HG02798 (cell line): ENCODE data around the gene ENPP3.

ENCODE experiments used
- ATAC-seq: cut with Tn5 transposase; IDR thresholded peaks from one replicate; pipeline ENCODE4 v1.9.1; 2021; ENCODE audit warnings: mild to moderate bottlenecking; ENCODE audit not compliant: unreplicated experiment, poor library complexity

The ENPP3 gene

DNA sequence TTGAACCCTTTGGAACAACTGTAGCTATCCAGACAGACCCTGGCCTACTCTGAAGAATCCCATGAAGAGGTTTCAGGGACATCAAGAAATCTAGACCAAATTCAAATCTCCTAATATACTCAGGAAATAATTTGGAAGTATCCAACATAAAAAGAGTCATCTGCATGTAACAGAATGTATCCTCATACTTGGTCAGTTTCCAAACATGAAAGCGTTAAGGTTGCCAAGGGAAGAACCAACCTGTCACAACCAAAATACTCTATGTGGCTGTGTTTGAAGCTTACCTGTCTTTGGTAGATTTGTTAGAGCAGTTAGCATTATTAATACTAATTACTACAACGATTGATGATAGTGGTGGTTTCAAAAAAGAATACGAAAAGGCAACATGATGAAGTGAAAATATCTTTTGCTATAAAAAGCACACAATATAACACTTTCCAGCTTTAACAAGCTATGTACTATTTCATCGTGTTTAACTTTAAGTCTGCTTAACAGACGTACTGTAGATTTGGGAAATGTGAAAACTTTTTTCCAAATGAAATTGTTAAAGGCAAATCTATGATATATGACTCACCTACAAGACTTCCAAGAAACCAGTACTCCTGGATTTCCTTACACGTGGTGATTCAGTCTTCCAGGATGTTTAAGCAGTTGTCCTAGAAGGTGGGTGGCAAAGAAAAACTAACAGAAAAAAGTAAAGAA, 124.1 kb downstream of the ENPP3 start:
- no peak for ATAC-seq

DNA sequence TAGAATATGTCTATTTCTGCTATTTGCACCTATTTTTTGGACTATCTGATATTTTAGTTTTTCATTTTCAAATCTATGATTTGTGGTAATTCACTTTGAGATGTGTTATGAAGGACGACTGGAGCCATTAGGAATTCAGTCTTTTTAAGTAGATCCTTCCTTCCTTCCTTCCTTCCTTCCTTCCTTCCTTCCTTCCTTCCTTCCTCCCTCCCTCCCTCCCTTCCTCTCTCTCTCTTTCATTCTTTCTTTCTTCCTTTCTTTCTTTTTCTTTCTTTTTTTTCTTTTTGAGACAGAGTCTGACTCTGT, 124.6 kb downstream of the ENPP3 start:
- no peak for ATAC-seq

DNA sequence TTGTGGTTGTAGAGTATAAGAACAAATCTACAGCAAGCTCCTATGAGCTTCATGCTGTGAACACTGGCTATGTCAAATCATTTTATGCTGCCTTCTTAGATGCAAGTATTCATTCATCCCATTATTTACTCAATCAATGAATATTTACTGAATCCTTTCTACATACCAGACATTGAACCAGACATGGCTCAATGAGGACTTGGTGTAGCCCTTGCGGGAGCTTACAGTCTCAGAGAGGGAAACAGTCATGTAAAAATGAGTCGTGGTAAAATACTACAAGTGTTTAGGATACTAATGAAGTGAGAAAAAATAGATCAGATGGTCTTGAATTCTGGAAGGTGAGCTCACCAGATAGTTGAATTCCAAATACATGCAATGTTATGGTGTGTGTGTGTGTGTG, 125.9 kb downstream of the ENPP3 start:
- no peak for ATAC-seq

DNA sequence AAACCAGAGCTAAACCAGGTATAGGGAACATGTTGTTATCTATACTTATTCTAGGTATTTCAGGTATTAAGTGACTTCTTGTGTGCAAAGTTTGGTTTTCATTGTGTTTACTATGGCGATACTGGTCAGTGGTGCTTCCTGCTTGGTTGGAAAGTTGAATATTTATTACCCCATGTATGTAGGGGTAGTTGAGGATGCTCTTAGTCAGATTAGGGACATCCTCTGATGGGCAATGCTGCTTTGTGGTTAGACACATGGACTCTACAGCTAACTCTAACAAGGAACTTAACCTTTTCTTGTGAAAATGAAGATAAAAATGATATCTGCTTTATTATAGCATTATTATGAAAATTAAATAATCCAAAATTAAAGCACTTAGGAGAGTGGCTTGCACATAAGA, 126.6 kb downstream of the ENPP3 start:
- no peak for ATAC-seq

DNA sequence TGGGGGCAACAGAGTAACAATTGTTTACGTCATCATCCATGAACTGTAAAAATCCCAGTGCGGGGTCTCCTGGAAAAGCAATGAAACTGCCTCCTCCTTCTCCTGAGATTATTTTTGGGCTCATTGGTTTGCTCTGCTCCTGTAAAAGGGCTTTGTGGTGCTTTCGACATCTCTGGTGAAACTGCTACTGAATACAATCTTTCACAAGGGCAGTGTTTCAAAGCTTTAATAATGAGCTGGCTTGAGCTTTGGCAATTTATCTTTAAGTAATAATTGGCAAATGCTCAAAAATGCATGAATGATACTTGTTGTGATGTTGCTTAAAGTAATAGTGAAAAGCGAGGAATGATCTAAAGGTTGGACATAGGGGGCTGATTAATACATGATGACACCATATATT, 127.2 kb downstream of the ENPP3 start:
- no peak for ATAC-seq

DNA sequence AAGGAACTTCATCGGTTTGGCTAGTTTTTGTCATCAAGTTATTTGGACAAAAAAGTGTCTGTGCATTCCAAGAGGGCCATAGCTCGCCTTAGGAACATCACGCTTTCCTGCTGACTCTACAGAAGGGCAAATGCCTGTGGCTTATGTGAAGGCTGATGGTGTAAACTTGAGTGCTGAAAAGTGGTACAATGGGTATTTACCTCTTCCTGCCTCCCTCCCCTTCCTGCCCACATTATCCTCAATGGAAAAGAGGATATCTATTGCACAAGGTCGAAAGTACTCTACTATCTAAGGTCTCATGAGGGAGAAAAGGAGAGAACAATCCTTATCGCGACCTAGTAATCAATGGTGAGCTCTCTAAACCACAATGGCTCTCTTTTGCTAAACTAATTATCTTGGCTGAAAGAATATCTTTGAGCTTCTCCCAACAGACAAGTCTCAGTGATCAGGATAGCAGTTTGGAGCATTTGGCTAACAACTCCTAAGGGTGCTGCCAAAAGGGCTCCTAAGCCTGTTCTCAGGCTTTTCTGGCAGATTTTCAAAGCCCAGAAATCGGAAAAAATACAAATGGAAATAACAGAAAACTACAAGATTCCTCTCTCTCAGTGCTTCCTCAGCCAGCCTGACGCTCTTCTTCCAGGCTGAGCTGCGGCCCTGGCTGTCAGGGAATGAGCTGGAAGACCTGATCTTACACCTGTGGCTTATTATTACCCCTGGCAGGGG, 128.1 kb downstream of the ENPP3 start:
- no peak for ATAC-seq

DNA sequence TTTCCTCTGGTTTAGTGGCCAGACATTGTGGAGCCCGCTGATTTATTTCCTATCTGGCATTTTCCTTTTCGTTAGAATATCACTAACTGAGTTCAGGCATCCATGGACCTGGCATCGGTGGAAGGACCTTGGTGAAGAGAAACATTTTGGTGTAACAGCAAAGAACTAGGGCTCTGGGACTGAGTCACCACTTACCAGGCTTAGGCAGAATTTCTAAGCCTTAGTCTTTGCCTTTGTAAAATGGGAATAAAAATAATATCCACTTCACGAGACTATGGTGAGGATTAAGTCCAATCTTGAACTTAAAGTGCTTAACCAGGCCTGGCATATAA, 128.7 kb downstream of the ENPP3 start:
- no peak for ATAC-seq

DNA sequence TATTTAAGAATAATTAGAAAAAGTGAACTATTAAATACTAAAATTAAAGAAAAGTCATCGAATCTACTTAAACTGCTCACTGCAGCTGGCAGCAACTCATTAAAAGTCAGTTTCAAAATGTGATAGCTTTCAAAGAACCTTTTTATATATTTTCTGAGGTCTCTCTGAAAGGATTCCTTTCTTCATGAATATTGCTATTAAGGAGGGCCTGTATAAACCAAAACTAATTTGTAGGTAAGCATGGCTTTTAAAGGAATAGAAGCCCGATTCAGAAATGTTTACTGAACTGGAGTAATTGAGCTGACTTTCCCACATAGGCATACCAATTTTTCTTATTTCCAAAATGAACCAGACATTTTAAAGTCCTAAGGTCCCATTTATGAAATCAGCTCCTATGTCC, 129.5 kb downstream of the ENPP3 start:
- ATAC-seq, result no peak

DNA sequence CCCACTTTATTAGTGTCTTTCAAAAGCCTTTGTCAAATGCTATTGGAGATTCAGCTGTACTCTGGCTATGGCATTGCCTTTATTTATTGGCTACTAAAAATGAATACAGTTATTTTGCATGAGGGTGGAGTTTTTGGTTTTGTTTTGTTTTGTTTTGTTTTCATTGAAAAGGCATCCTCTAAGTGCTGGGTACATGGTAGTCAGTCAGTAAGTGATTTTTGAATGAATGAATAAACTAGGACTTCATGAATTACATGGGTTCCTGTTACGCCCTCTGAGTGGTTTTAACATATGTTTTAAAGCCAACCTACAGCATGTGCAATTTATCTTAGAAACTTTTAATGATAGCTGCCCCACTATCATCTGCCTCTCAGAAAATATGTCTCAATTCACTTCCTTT, 131.9 kb downstream of the ENPP3 start:
- ATAC-seq, result no peak

DNA sequence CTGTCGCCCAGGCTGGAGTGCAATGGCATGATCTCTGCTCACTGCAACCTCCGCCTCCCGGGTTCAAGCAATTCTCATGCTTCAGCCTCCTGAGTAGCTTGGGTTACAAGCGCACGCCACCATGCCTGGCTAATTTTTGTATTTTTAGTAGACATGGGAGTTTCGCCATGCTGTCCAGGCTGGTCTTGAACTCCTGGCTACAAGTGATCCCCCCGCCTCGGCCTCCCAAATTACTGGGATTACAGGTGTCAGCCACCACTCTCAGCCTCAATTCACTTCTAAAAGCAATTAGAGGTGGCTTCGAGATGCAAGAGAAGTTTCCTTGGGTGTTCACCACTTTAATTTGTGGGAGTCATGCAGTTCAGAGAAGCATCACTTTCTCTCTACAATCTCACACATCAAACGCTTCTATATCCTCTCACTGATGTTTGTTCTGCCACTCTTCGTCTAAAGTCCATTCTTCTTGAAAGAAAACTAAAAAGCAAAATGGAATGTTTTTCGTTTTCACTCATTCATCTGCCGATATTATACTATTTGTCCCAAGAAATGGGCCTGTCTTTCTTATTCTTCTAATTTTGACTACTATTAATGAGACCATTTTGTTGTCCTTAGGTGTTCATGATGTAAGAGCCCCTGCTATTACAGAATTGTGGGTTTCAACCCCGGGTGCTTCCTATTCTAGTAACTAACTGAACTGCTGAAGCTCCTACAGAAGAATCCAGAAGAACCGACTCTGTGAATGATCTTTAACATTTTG, 132.5 kb downstream of the ENPP3 start:
- ATAC-seq, result no peak

DNA sequence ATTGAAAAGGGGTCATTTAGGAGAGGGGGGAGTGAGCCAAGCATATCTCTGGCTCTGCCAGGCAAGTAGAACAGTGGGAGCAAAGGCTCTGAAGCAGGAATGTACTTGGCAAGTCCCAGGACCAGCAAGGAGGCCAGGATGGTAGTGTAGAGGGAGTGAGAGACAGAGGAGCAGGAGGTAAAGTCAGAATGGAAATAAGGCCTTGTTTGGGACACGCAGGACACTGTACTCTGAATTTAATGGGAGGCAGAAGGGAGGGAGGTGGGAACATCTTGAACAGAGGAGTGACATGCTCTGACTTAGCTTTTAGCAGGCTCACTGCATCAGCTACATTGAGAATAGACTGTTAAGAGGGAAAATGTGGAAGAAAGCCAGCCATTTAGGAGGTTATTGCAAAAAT, 133.7 kb downstream of the ENPP3 start:
- ATAC-seq, result no peak

DNA sequence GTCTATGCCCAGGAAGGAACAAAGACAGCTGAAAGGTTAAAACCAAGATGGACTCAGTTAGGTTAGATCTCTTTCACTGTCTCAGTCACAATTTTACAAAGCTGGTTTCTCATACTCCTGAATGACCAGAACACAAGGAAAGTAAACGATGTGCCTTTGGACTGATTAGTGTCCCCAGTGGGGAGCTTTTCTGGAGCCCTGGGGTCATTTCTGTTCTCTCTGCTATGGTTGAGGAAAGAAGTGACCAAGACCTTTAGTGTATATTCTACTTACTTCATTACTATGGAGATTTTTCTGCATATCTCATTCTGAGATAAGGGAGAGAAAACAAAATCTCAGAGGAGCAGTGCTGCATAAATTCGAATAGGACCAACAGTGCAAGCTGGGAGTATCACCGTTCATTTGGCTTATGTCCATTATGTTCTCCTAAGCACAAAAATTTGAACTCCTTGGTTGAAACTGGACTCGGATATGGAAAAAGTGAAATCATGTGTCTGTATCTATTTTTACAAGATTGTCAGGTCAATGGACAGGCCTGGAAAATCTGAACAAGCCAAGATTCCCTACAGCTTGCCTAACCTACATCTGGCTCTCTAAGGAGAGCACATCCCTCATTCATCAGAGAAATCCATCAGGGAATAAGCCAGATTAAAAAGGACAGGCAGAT, 136.3 kb downstream of the ENPP3 start:
- no peak for ATAC-seq

DNA sequence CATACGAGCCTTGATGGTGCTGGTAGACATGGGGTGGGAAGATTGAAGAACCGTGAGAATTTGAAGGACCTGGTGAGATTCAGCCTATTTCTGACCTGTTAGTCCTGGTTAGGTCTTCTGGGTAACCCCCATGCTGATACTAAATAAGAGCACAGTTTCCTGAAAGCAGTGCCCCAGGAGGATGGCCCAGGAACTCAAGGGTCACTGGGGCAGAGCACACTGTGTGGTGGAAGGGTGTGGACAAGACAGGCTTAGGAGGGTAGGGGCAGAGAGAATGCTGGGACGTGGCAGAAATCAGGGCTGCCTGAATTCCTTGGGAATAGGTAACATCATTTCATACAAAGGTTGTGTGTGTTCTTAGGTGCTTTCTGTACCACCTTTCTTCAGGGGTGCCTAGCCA, 138.8 kb downstream of the ENPP3 start:
- ATAC-seq, result no peak

DNA sequence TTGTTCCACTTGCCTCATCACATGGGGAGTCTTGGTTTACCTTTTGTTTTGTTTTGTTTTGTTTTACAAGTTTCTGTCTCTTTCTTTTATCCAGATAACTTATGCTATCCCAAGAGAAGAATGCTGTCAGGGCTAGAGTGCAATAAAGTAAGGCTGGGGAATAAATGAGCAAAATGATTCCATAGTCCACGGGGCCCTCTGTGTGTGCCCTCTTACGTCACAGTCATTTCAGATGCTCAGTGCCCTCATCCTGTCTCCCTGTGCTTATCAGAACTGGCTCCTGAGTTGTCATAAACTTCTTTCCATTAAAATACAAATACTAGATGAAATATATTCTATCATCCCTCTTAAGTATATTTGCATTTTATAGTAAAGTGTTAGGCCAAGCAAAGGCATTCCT, 139.9 kb downstream of the ENPP3 start:
- ATAC-seq, result no peak

DNA sequence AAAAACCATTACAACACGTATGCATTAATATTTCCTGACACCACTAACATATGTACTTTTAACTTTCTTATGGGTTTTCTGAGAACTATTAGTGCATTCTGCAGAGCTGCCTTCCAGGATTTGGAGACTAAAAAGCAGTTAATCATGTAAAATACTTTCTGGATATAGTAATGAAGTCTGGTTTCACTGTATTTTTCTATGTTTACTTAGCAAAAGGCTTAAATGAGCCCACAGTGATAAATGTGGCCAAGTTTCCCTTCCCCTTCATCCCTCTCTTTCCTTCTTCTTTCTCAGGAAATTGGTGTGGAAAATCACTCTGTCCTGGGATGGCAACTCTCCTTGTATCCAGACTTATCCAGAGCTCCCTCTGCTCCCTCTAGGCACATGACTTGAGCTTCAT, 141.1 kb downstream of the ENPP3 start:
- no peak for ATAC-seq

DNA sequence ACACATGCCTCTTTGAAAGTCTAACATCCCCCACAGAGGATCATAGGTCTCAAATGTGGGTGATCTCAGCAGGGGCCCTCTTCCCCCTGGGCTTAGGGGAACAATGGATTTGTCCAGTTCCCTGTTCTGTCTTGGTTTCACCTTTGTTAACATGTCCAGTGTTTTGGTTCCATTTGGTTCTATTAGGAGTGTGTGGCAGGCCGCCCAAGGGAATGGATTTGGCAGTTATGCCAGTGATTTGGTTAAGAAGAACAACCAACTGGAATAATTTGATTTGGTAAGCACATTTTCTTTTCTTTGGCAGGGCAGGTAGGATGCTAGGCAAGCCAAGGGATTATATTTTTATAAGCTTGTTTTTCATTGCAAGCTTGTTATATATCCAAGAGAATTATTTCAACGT, 142.2 kb downstream of the ENPP3 start:
- no peak for ATAC-seq

DNA sequence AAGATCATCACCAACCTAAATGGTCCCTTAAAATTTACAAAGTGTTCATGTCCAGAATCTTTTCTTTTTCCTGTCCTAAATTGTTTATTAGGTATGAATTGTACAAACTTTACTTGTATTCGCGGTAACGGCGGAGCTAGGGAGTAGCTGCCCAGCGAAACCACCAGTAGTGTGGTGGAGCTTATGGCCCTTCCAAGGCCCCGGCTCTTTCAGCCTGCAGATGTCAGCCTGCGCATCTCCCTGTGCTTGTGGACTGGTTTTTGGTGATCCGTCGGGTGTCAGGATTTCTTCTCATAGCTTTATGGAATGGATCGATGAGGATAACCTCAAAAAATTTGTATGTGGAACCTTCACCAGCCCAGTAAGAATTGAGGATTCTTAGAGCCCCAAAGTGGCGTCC, 143.5 kb downstream of the ENPP3 start:
- ATAC-seq, result no peak

DNA sequence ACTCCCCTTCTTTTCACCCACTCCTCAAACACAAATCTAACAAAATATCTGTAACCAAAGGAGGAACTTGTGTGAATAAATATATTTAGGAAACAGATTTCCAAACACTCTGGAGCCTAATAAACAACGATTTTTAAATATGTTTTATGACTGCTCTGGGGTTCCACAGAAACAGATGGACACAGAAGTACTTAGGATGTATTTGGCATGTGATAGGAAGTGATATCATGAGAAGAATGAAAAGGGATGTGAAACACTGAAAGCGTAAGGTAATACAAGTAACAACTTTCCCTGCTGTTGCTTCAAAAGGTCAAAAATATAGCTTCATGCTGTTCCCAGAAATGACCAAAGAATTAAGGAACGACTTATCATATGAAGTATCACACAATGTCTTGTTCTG, 144.6 kb downstream of the ENPP3 start:
- no peak for ATAC-seq

DNA sequence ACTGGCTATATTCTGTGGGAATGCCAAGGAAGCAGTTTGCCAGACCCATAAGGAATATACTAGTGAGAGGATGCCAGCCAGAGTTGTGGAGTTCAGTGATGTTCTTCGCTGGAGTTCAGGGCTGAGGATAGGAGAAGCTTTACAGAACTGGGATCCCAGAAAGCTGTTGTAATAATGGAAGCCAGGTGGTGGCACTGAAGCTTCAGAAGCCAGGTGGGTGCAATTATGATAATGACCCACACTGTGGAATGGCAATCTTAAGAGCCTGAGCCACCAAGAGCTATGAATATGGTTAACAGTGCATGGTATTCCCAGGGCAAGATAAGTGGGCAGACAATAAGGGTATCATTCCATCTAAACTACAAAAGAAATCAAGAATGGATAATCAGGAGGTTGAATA, 145.7 kb downstream of the ENPP3 start:
- ATAC-seq, result no peak

DNA sequence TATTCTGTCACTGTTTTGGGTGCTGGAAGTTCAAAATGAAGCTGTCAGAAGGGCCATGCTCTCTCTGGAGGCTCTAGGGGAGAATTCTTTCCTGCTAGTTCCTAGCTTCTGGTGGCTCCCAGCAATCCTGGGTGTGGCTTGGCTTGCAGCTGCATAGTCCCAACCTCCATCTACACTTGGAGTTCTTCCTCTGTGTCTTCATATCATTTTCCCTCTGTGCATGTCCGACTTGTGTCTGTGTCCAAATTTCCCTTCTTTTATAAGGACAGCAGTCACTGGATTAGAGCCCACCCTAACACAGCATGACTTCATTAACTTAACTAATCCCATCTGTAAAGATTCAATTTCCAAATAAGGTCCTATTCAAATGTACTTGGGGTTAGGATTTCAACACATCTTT, 147.5 kb downstream of the ENPP3 start:
- ATAC-seq, result no peak

DNA sequence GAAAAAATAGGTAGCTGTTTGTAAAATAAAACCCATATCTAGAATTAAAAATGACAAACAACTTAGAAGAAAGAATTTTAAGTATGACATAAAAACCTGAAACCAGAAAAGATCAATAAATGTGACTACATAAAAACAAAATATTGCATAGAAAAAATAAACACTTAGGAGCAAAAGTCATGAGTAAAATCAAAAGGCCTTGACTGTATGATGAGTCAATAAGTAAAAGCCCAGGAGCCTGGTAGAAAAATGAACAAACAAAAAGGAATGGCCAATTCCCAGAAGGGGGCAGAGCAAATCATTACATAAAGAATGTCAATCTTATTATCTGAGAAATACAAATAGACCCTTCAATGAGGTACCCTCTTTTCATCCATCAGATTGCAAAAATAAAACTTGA, 150.0 kb downstream of the ENPP3 start:
- ATAC-seq, result no peak
